Effector CD4-positive, alpha-beta T cell (primary cell): Measurements from ENCODE around the gene ARL4C.
"Not testable (repeated sequence)": the region's sequence is repeated elsewhere in the genome, so short reads cannot be mapped to it uniquely, and the experiment has no call there.

Source experiments
- DNase-seq: peaks from one replicate; pipeline ENCODE4 v3.0.0-alpha.2; 2020

ARL4C gene

GRCh38 chr2:234469972-234470371 is 26.9 kb downstream of the ARL4C start:
- DNase-seq, result no peak

DNA sequence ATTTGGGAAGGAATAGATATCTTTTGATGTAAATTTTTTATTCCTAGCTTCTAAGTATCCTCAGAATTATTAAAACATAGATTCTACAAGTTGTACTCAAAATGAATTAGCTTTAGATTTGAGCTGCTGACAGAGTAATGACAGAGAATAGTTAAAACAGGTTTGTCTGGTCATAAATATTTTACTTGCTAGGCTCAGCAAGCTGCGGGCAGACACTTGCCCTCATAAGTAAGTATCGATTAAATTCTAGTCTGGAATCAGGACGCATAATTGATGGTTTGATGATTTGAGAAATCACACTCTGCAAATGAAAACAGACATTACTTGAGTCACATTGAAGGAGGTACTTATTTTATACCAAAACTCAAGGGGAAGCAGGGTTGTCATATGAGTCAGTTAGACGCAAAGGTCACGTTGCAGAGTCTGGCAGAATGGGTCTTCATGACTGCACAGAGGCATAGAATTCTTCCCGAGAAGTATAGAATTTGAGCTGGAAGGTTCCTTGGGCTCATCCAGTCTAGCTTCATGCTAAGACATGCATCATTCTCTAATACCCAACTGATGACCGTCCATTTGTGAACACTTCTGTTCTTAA is 27.5 kb downstream of the ARL4C start:
- no peak for DNase-seq

GRCh38 chr2:234468503-234468902 is 28.4 kb downstream of the ARL4C start:
- no peak for DNase-seq

DNA sequence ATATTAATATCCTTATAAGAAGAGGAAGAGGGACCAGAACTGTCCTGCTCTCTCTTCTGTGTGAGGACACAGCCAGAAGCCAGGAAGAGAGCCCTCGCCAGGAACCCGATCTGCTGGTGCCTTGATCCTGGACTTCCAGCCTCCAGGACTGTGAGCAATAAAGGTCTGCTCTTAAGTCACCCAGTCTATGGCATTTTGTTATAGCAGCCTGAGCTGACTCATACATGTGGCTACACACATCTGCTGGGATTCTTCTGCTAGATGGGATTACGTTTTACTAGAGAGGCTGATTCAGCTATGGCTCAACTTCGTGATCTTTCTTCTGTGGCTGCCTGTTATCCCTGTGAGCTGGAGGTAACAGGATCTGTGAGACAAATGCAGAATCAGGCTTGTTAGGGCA is 29.6 kb downstream of the ARL4C start:
- no peak for DNase-seq

DNA sequence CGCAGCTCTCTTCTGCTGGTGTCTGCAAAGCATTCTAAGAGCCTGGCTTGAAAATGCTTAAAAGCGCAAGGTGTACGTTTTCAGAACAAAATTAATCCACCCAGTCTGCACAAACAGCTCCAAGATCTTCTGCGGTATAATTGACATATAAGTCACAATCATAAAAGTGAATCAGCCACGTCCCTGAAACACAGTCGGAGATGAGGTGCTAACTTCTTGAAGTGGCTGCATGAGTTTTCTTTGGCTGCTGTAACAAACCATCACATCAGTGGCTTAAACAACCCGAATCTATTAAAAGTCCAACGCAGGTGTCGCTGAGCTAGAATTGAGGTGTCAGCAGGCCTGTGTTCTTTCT is 32.6 kb downstream of the ARL4C start:
- no peak for DNase-seq

- peak; percentile 71 for DNase-seq
Observed at GRCh38 chr2:234463626-234464290, 33.1 kb downstream of the ARL4C start.

DNA sequence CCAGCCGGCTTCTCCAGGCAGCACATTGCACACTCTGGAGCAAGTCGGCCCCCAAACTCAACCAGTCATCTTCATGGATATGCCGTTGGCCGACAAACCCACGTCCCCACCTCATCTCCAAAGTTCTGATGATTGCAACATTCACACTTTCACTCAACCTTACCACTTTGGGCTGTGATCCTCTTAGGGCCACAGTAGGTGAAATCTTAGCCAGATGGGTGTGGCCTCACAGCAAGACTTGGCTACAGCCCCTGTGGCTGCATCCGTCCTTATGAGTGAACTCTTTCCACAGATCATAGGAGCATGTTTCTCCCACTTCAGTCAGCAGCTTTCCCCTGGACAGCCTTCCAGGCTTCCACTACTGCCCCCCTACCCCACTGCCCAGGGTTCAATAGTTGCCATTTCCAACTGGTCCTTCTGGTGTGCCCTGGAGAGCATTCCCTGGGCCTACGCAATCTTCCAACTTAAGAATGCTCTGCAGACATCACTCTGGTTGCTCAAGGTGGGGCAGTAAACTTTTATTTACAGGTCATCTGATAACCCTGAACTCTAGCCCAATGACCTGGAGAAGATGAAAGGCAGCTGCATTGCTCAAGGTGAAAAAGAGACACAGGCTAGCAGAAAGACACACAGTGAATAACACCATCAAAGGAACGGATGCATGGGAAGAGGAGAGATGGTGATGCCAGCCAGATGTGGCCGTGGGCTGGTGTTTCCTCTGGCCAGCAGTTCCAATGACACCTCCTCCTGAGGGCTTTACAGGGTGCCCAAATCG is 34.5 kb downstream of the ARL4C start:
- DNase-seq, result no peak

DNA sequence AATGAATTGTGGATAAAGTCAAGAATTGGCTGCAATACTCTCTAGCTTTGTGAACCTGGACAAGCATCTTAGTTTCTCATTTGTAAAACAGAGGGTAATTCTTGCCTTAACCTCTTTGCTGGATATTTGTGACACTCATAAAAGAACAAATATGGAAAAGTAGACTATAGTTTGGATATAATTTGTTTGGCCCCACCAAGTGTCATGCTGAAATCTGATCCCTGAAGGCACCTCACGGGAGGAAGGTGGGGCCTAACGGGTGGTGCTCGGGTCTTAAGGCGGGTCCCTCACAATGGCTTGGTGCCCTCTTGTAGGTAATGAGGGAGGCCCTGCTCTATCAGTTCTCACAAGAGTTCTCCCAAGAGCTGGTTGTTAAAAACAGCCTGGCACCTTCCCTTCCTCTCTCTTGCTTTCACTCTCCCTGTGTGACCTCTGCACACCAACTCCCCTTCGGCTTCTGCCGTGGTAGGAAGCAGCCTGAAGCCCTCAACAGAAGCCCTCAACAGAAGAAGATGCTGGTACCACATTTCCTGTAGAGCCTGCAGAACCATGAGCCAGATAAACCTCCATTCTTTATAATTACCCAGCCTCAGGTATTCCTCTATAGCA is 37.4 kb downstream of the ARL4C start:
- no peak for DNase-seq

- no peak for DNase-seq
Observed at GRCh38 chr2:234458466-234458865, 38.4 kb downstream of the ARL4C start.

GRCh38 chr2:234457421-234457820 is 39.5 kb downstream of the ARL4C start:
- no peak for DNase-seq

DNA sequence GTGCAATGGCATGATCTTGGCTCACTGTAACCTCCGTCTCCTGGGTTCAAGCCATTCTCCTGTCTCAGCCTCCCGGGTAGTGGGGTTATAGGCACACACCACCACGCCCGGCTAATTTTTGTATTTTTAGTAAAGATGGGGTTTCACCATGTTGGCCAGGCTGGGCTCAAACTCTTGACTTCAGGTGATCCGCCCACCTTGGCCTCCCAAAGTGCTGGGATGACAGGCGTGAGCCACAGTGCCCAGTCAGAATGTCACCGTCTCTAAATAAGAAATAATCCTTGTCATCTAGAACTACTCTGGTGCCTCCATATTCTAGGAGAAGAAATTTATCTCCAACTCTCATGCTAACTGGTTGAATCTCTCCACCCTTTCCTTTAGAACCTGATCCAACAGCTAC is 41.6 kb downstream of the ARL4C start:
- DNase-seq, result not testable (repeated sequence)

- DNase-seq, result no peak
Observed at GRCh38 chr2:234454433-234454832, 42.4 kb downstream of the ARL4C start.

DNA sequence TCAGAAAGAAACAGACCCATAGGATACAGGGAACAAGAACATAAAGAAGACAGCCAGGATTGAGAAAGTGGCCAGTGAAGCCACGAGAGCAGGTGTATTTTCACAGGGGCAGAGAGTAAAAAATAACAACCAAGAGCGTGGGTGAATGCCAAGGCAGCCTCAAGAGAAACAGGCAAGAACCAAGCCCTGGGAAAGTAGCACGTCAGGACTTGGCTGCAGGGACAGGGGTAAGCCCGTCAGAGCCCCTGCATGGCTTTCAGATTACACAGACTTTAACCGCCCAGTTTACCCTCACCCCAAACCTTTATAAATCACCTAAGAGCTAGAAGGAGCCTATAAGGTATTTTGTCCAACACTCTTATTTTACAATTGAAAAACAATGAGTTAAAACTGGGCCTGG is 43.7 kb downstream of the ARL4C start:
- DNase-seq, result peak; percentile 25

GRCh38 chr2:234451852-234452625 is 44.8 kb downstream of the ARL4C start:
- DNase-seq, result no peak

GRCh38 chr2:234451242-234451641 is 45.6 kb downstream of the ARL4C start:
- no peak for DNase-seq

- no peak for DNase-seq
Observed at GRCh38 chr2:234450431-234451124, 46.3 kb downstream of the ARL4C start.

DNA sequence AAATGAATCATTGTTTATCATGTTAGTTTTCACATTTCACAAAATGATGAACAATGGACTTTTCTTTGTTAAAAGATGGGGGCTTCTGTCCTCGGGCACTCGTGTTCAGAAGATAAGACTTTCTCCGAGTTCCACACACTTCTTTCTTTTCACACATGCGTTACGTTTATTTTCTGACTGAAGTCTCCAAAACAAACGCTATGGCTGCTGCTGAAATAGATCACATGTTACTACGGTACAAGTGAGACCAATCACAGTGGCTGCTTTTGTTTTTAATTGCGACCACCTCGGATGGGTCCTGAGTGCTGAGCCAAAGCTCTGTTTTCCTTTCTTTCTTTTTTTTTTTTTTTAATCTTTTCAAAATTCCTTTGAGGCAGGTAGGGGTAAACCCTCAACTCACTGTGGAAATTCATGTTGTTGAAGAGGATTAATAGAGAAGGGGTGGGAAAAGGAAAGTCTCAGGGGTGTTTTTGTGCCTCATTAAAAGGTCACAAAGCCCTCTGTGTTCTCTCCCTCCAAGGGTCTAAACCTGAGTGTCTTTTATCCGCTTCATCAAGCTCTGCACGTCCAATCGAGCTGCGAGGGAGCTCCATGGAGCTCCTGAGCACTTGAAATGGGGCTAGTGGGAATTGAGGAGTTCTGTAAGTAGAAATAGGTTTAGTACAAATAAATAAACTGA is 48.2 kb downstream of the ARL4C start:
- no peak for DNase-seq

GRCh38 chr2:234447963-234448362 is 48.9 kb downstream of the ARL4C start:
- no peak for DNase-seq

DNA sequence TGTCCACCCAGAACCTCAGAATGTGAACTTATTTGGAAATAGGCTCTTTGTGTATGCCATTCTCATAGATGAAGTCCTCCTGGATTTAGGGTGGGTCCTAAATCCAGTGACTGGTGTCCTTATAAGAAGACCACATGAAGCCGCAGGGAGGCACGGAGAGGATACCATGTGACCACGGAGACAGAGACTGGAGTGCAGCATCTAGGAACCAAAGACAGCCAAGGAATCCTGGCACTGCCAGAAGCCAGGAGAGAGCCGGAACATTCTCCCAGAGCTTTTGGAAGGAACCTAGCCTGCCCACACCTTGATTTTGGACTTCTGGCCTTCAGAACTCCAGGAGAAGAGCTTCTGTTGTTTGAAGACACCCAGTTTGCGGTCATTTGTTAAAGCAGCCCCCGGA is 49.7 kb downstream of the ARL4C start:
- no peak for DNase-seq

- peak; percentile 70 for DNase-seq
Observed at GRCh38 chr2:234446404-234447076, 50.3 kb downstream of the ARL4C start.

- DNase-seq, result peak; percentile 36
Observed at GRCh38 chr2:234444893-234445292, 52.0 kb downstream of the ARL4C start.
